ENCODE data around the gene CD68. TPM values are rescaled to one million over a fixed set of nuclear protein-coding genes. Genes with fewer than 3 reads are reported as not detected.

CD68 gene, protein sequence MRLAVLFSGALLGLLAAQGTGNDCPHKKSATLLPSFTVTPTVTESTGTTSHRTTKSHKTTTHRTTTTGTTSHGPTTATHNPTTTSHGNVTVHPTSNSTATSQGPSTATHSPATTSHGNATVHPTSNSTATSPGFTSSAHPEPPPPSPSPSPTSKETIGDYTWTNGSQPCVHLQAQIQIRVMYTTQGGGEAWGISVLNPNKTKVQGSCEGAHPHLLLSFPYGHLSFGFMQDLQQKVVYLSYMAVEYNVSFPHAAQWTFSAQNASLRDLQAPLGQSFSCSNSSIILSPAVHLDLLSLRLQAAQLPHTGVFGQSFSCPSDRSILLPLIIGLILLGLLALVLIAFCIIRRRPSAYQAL
- 10 to 100 TPM; 43.0 to 78.7 (median 53.9) TPM for polyA plus RNA-seq (ENCODE audit: insufficient read length in 4 of 4)

DNA sequence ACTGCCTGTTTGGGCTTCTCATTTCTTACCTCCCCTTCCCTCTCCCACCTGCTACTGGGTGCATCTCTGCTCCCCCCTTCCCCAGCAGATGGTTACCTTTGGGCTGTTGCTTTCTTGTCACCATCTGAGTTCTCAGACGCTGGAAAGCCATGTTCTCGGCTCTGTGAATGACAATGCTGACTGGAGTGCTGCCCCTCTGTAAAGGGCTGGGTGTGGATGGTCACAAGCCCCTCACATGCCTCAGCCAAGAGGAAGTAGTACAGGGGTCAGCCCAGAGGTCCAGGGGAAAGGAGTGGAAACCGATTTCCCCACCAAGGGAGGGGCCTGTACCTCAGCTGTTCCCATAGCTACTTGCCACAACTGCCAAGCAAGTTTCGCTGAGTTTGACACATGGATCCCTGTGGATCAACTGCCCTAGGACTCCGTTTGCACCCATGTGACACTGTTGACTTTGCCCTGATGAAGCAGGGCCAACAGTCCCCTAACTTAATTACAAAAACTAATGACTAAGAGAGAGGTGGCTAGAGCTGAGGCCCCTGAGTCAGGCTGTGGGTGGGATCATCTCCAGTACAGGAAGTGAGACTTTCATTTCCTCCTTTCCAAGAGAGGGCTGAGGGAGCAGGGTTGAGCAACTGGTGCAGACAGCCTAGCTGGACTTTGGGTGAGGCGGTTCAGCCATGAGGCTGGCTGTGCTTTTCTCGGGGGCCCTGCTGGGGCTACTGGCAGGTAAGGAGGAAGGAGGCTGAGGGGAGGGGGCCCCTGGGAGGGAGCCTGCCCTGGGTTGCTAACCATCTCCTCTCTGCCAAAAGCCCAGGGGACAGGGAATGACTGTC lies at the start of gene CD68:
Gene CD68, plus strand, starts transcription at position 638 of the 833 bp plus-strand sequence. Its CDS starts 40 bp downstream, at position 678.
- no peak for DNase-seq (ENCODE audit: low read depth in 4 of 4, low spot score in 3 of 4)

DNA sequence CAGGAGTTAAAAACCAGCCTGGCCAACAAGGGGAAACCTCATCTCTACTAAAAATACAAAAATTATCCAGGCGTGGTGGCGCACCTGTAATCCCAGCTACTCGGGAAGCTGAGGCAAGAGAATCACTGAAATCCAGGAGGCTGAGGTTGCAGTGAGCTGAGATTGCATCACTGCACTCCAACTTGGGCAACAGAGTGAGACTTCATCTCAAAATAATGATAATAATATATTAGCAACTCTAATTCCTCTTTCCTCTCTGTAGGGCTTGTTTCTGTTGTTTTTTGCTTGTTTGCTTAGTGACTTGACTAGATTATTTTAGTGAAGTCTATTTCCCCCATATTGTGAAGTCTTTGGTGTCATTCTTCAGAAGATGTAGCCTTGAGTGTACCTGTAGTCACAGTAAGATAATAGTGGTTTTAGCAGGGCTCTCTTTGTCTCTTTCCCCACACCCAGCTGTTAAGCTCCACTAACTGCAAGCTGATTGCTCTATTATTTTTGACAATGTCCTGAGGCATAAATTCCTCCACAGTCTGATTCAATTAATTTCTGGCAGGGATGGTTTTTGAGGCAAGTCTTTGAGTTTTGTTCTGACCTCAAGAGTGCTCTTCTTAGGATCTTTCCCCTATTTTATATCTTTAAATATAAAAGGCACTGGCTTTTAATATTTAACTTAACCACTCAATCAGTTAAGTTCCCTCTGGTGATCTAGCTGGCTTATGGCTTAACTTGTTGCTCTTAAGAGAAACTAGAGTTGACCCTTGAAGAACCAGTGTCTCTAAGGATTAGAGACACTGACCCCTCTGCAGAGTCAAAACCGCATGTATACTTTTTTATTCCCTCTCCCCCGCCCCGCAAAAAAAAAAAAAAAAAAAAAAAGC lies 49.2 kb upstream of the CD68 start:
- no peak for DNase-seq (ENCODE audit: low read depth in 4 of 4, low spot score in 3 of 4)

DNA sequence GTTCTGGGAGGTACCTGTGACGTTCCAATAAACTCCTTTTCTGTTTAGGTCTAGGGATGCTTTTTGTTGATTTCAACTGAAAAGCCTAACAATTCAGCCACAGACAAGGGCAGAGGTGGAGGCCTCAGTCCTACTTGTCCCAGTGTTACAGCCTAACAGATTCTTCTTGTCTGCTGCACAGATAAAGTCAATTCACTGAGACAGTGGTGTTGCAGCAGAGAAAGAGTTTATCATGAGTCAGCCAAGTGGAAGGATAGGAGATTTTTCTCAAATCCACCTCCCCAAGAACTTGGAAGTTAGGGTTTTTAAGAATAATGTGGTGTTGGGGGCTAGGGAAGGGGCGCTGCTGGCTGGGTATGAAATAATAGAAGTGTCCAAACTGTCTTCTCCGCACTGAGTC lies 41.4 kb upstream of the CD68 start:
- DNase-seq (ENCODE audit: low read depth in 4 of 4, low spot score in 3 of 4) = no peak

DNA sequence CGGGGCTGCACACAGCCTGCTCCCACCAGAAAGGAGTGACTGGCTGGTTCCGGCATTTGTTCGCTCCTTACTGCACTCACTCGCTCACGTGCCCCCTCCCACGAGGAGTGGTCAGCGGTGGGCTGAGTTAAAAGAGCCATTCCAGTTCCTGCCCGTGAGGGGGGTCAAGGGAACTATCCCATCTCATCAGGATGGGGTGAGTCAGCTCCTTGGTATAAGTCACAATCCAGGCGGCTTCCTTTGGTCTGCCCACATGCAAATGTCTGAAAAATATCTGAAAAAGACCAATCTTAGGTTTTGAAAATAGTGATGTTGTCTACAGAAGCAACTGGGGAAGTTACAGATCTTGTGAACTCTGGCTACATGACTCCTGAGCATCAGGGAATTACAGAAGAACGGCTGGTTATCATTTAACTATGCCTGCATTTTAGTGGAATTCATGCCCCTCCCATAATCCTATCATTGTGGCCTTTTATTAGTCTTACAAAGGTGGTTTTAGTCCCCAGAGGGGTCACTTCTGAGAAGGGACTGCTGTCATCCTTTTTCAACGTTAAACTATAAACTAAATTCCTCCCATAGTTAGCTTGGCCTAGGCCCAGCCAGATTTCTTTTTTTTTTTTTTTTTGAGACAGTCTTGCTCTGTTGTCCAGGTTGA lies 40.4 kb upstream of the CD68 start:
- DNase-seq (ENCODE audit: low read depth in 4 of 4, low spot score in 3 of 4) = no peak

DNA sequence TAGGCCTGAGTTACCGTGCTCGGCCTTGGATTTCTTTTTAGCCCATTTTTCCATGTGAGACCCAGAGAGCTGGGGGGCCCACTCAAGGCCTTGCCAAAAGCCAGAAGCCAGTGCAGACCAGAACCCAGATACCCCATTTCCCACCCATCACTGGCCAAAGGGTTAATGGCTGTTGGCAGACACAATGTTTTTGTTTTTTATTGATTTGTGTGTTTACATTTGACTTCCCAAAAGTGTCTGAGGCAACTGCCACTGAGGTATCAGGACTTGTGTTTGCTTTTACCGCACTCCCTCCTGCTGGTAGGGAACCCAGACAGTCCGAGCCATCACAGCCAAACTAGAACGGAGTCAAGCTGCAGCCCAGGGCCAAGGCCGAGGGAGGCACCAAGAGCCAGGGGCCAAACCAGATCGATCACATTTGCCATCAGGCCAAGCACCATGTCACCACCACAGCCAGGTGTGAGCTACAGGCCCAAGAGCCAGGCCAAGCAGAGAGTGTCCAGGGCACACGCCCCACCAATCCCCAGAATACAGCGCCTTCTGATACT lies 38.3 kb upstream of the CD68 start:
- no peak for DNase-seq (ENCODE audit: low read depth in 4 of 4, low spot score in 3 of 4)

DNA sequence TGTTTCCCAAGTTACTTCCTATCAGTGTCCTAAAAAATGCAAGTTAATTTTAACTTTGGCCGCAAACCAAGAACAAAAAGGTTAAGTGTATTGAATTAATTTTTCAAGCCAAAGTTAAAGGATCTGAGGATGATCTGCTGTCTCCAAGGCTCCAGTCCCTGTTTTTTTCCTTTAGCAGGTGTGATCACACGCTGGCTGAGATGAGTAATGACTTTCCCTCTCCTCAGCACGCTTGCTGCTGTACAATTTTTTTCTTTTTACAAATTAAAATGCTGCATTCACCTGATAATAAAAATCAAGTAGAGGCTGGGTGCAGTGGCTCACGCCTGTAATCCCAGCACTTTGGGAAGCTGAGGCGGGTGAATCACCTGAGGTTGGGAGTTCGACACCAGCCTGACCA lies 34.5 kb upstream of the CD68 start:
- DNase-seq (ENCODE audit: low read depth in 4 of 4, low spot score in 3 of 4) = no peak

DNA sequence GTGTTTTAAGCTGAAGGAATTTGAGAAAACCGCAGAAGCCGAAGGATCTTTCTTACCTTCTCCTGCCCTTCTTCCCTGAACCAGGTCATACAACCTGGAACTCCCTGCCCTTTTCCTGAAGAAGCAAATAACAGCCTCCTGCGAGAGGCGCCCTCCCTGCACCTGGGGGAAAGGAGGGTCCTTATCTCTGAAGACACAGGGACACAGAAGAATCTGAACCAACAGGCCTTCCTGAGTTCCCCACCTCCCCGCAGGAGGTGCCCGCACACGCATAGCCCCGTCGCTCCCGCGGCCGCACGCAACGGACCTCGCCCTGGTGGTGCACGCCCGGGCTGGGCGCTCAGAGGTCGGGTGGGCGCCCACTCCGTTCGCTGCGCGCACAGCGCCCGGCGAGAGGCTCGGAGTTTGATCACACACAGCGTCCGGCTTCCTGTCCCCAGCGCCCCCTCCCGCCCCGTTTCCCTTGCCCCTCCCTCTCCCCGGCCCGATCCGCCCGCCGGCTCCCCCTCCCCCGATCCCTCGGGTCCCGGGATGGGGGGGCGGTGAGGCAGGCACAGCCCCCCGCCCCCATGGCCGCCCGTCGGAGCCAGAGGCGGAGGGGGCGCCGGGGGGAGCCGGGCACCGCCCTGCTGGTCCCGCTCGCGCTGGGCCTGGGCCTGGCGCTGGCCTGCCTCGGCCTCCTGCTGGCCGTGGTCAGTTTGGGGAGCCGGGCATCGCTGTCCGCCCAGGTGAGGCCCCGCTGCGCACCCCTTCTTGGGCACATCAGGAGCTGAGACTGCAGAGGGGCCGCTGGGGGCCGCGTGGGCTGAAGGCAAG lies 30.6 kb upstream of the CD68 start, which contains the start of gene TNFSF12:
Gene TNFSF12, plus strand, starts transcription at position 474 of the 816 bp plus-strand sequence. Its CDS starts 96 bp downstream, at position 570.
- no peak for DNase-seq (ENCODE audit: low read depth in 4 of 4, low spot score in 3 of 4)

DNA sequence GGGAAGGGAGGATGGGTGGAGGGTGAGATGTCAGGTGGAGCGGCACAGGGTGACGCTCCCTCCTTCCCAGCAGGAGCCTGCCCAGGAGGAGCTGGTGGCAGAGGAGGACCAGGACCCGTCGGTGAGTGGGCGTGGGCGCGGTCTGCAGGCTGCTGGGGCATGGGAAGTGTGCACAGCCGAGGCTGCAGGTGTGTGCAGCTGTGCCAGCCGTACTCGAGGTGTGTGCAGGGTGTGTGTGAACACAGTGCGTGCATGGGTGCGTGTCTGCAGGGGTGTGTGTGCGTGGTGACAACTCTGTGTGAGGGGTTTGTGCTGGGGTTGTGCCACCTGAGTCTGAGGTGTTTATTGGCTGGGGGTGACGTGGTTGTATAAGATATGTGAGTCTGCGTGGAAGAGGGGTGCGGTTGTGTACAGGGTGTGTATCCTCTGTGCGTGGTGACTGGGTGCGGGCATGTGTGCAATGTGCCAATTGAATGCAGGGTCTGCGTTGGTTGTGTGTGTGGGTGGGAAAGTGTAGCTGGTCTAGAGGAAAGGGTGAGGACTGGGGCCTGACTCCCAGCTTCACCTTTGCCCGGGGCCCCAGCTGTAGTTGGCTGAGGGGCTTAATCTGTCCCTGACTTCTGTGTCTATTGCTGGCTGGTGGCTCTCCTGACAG lies 29.9 kb upstream of the CD68 start:
- no peak for DNase-seq (ENCODE audit: low read depth in 4 of 4, low spot score in 3 of 4)

DNA sequence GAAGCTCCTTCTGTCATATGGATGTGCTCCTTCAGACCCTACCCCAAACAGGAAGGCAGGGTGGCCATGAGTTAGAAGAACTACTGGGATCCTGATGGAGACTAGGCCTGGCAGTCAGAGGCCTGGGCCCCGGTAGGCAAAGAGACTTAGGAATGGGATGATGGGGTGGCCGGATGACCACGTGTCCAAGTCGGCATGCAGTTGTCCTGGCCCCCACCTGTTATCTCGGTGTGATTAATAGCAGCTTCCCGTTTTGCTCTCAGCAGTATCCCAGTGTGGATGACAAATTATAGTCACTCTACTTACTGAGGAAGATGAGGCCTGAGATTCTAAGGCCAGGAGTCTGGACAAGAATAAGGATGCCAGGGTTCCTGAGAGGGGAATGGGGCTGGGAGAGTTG lies 29.1 kb upstream of the CD68 start:
- no peak for DNase-seq (ENCODE audit: low read depth in 4 of 4, low spot score in 3 of 4)

DNA sequence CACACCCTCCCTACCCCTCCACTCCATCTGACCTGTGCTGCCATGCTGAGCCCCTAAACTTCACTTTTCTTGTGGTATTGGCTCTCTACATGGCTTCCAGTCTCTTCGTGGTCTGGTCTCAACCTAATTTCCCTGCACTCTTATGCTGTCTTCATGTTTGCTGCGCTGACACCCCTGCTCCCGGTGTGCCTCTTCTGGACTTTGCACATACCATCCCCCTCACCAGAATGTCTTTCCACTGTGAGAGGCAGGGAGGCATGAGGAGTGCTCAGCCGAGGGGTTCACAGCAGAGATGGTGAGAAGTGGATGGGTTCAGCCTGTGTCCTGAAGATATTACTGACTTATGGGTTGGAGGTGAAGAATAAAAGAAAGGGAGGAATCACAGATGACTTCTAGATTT lies 28.0 kb upstream of the CD68 start:
- no peak for DNase-seq (ENCODE audit: low read depth in 4 of 4, low spot score in 3 of 4)

DNA sequence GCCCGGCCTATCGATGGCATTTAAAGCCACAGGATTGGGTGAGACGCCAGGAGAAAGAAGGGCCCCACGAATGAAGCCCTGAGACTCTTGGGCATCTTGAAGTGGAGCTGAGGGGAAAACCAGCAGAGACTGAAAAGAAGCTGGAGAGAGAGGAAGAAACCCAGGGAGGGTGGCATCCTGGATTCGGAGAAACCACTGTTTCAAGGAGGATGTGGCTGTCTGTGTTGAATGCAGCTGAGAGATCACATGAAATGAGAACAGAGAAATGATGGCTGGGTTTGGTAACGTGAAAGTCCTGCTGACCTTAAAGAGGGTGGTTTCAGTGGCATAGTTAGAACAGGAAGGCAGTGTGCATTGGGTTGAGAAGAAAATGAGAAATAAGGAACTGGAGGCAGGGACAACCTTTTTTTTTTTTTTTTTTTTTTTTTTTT lies 26.8 kb upstream of the CD68 start:
- DNase-seq (ENCODE audit: low read depth in 4 of 4, low spot score in 3 of 4) = no peak

DNA sequence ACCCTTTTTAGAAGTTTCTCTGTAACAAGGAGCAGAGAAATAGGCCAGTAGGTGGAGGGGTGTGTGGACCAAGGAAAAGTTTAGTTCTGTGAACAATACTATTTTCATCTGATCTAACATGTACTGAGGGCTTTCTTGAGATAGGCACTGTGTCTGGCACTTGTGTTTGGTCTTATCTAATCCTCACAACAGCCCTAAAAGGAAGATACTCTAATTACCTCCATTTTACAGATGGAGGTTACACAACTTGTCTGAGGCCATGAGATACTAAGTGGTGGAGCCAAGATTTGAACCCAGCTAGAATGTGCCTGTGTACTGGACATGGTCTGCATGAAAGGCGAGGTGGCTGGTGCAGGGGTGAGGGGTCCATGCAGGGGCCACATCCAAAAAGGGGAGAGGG lies 26.1 kb upstream of the CD68 start:
- no peak for DNase-seq (ENCODE audit: low read depth in 4 of 4, low spot score in 3 of 4)

DNA sequence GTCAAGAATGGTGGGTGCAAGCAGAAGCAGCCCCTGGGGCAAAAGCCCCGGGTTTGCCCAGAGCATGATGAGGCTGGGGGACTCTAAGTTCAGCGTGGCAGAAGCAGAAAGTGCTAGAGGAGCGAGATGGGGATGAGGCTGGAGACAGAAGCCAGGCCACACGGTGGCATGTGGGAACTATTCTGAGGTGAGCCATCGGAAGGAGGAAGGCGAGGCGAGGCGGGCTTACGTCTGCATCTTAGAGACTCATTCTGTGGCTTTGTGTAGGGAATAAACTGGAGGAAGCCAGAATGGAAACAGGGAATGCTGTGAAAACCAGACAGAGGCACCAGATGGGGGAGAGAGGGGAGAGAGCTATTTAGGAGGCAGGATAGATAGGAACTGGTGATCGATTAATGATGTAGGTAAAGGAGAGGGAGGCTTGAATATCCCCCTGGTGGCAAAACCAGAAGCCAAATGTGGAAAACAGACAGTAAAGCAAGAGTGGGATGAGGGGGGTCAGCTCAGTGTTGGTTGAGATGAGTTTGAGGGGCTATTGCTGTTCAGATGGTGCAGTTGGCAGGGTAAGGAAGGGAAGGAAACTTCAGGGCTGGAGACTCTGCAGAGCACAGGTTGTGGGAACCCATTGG lies 24.0 kb upstream of the CD68 start:
- DNase-seq (ENCODE audit: low read depth in 4 of 4, low spot score in 3 of 4) = no peak

DNA sequence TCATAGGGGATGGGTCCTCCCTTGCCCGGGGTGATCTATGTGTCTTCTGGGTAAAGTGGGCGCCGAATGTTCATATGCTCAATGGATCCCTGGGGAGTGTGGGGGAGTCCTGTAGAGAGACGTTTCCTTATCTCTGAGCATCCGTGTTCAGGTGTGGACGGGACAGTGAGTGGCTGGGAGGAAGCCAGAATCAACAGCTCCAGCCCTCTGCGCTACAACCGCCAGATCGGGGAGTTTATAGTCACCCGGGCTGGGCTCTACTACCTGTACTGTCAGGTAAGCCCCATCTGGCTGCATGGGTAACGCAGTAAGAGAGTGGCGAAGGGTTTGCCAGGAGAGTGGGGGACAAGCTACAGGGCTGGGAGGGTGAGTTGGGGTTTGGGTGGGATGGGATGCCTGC lies 22.8 kb upstream of the CD68 start:
- DNase-seq (ENCODE audit: low read depth in 4 of 4, low spot score in 3 of 4) = no peak

DNA sequence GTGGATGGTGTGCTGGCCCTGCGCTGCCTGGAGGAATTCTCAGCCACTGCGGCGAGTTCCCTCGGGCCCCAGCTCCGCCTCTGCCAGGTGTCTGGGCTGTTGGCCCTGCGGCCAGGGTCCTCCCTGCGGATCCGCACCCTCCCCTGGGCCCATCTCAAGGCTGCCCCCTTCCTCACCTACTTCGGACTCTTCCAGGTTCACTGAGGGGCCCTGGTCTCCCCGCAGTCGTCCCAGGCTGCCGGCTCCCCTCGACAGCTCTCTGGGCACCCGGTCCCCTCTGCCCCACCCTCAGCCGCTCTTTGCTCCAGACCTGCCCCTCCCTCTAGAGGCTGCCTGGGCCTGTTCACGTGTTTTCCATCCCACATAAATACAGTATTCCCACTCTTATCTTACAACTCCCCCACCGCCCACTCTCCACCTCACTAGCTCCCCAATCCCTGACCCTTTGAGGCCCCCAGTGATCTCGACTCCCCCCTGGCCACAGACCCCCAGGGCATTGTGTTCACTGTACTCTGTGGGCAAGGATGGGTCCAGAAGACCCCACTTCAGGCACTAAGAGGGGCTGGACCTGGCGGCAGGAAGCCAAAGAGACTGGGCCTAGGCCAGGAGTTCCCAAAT lies 22.2 kb upstream of the CD68 start:
- no peak for DNase-seq (ENCODE audit: low read depth in 4 of 4, low spot score in 3 of 4)

DNA sequence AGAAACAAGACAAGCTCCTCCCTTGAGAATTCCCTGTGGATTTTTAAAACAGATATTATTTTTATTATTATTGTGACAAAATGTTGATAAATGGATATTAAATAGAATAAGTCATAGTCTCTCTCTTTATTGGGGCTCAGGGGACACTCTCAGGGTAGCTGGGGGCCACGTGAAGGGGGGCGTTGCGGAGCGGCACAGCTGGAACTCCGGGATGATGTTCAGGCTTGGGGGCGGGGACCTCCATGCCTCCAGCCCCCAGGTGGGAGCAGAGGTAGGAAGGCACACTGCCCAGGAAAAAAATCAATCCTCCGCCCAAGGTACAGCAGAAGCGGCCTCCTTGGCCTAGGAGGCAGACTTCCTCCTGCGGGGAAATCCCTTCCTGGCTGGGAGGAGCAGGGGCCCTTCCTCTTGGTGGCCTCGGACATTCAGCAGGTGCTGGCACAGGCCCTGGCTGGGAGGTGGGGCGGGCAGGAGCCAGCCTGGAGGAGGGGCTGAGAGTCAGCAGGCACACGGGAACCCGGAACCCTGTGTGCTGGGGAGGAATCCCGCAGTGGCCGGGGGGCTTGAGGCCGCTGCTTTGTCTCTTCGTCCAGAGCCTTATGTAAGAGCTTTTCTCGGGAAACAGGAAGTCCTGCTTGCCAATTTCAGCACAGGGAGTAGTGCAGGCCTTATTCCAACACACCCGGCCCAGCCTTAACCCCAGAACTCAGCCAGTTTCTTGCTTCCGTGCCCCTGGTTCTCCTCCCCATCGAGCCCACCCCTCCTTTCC lies 21.5 kb upstream of the CD68 start:
- no peak for DNase-seq (ENCODE audit: low read depth in 4 of 4, low spot score in 3 of 4)

Measured in right renal pelvis (tissue), 4 donors.